CD14-positive monocyte (primary cell): ENCODE results near the gene AKAP6. TPM values are rescaled to one million over a fixed set of nuclear protein-coding genes. Genes with fewer than 3 reads are reported as not detected.

ENCODE experiments used
- DNase-seq, 3 donors: peaks; one replicate each; pipeline ENCODE4 v3.0.0-alpha.2; 2011 to 2022
- H2AFZ ChIP-seq: 2 replicates; pipeline ENCODE4 v1.6.0; 2012; ENCODE audit warnings: mild to moderate bottlenecking, low read depth, low read length, inconsistent platforms; ENCODE audit not compliant: insufficient read depth, poor library complexity, severe bottlenecking
- H3K27ac ChIP-seq, 2 donors: 1 replicate in 1 of 2; 2 replicates in 1 of 2; pipeline ENCODE4 v1.5.1; 2012 to 2013; ENCODE audit warnings: low read length in 2 of 2, control low read depth in 1 of 2, inconsistent platforms in 1 of 2, low read depth in 1 of 2, mild to moderate bottlenecking in 1 of 2
- H3K27me3 ChIP-seq, 2 donors: one replicate each; pipeline versions ENCODE4 v1.6.0 to v1.6.1; 2011 to 2013; ENCODE audit warnings: low read length in 2 of 2; ENCODE audit not compliant: control insufficient read depth in 2 of 2, insufficient read depth in 2 of 2
- H3K36me3 ChIP-seq, 2 donors: replicated peaks in 1 of 2; 1 replicate in 1 of 2; 2 replicates in 1 of 2; pipeline versions ENCODE4 v1.5.1 to v1.6.1; 2012 to 2013; ENCODE audit warnings: low read length in 2 of 2, control low read depth in 1 of 2, inconsistent platforms in 1 of 2, mild to moderate bottlenecking in 1 of 2; ENCODE audit not compliant: insufficient read depth in 2 of 2, control insufficient read depth in 1 of 2
- H3K4me1 ChIP-seq, 2 donors: 1 replicate in 1 of 2; 2 replicates in 1 of 2; pipeline versions ENCODE4 v1.5.1 to v1.6.1; 2012 to 2013; ENCODE audit warnings: low read length in 2 of 2, control low read depth in 1 of 2, inconsistent platforms in 1 of 2, mild to moderate bottlenecking in 1 of 2, moderate library complexity in 1 of 2; ENCODE audit not compliant: insufficient read depth in 2 of 2, control insufficient read depth in 1 of 2
- H3K4me2 ChIP-seq: replicated peaks from 2 replicates; pipeline ENCODE3; 2012; ENCODE audit warnings: low read length, moderate library complexity, mild to moderate bottlenecking; ENCODE audit not compliant: poor library complexity, severe bottlenecking; ENCODE audit errors: extremely low read depth
- H3K4me3 ChIP-seq, 3 experiments: fragments of 200-600 bp in 1 of 3; sonication (generic) in 1 of 3; replicated peaks in 1 of 3; 1 replicate in 2 of 3; 2 replicates in 1 of 3; pipeline ENCODE4 v1.5.1; 2011 to 2013; ENCODE audit warnings: low read length in 3 of 3, mild to moderate bottlenecking in 3 of 3, control low read depth in 2 of 3, low read depth in 2 of 3, inconsistent platforms in 1 of 3, moderate library complexity in 1 of 3
- H3K79me2 ChIP-seq: 2 replicates; pipeline ENCODE4 v1.6.0; 2012; ENCODE audit warnings: mild to moderate bottlenecking, control low read depth, inconsistent platforms, low read length, moderate library complexity; ENCODE audit not compliant: insufficient read depth
- H3K9ac ChIP-seq: 2 replicates; pipeline ENCODE4 v1.6.0; 2017; ENCODE audit warnings: low read length, mild to moderate bottlenecking; ENCODE audit not compliant: insufficient read depth, poor library complexity, severe bottlenecking
- H3K9me3 ChIP-seq, 2 donors: replicated peaks in 1 of 2; 1 replicate in 1 of 2; 2 replicates in 1 of 2; pipeline versions ENCODE4 v1.5.1 to v1.6.1; 2012 to 2013; ENCODE audit warnings: low read length in 2 of 2, control low read depth in 1 of 2; ENCODE audit not compliant: control insufficient read depth in 1 of 2, insufficient read depth in 1 of 2
- H4K20me1 ChIP-seq: 2 replicates; pipeline ENCODE4 v1.6.0; 2012; ENCODE audit warnings: mild to moderate bottlenecking, low read length, control low read depth, moderate library complexity; ENCODE audit not compliant: insufficient read depth
- H3K27ac Mint-ChIP-seq, 7 donors: one replicate each; pipeline ENCODE4 v1.8.0; 2020; ENCODE audit warnings: mild to moderate bottlenecking in 7 of 7, mixed read lengths in 7 of 7, moderate library complexity in 6 of 7, inconsistent platforms in 2 of 7
- H3K27me3 Mint-ChIP-seq, 3 donors: one replicate each; pipeline ENCODE4 v1.8.0; 2021 to 2022; ENCODE audit warnings: low read depth in 3 of 3, mild to moderate bottlenecking in 3 of 3, mixed read lengths in 3 of 3, moderate library complexity in 3 of 3, inconsistent platforms in 1 of 3
- H3K36me3 Mint-ChIP-seq, 2 donors: one replicate each; pipeline ENCODE4 v1.8.0; 2020; ENCODE audit warnings: mixed read lengths in 2 of 2, inconsistent platforms in 1 of 2, mild to moderate bottlenecking in 1 of 2
- H3K4me1 Mint-ChIP-seq: one replicate; pipeline ENCODE4 v1.8.0; 2020; ENCODE audit warnings: mild to moderate bottlenecking, mixed read lengths
- H3K4me3 Mint-ChIP-seq, 2 donors: one replicate each; pipeline ENCODE4 v1.8.0; 2020; ENCODE audit warnings: mild to moderate bottlenecking in 2 of 2, mixed read lengths in 2 of 2, moderate library complexity in 1 of 2
- H3K9me3 Mint-ChIP-seq, 7 donors: one replicate each; pipeline ENCODE4 v1.8.0; 2020 to 2022; ENCODE audit warnings: mixed read lengths in 7 of 7, mild to moderate bottlenecking in 6 of 7, moderate library complexity in 6 of 7, inconsistent platforms in 2 of 7
- WGBS: methylation state at CpG from one replicate; pipeline ENCODE4 v1.1.5; 2013; ENCODE audit warnings: missing lambda C conversion rate; ENCODE audit not compliant: insufficient coverage; 5-methylcytosine and 5-hydroxymethylcytosine counted together
- intact Hi-C, 2 donors: fragments of 100-400 bp; cut with micrococcal nuclease; formaldehyde crosslinking; loops; one replicate each; pipeline versions ENCODE4 v1.15.0 to v1.15.1; 2023
- polyA plus RNA-seq, 3 donors: library from polyadenylated mRNA; depleted of rRNA in 1 of 3; unstranded in 2 of 3; stranded (reverse) in 1 of 3; fragments of 300-500 nt in 2 of 3; fragments of >200 nt in 1 of 3; fragmentation: Illumina TruSeq in 2 of 3; gene quantifications; 1 replicate in 2 of 3; 2 replicates in 1 of 3; pipeline ENCODE4 v1.2.3, GENCODE V29; 2012 to 2021
- TF ChIP-seq, protein P1 (sequence below): fragments of 200-600 bp; IDR thresholded peaks from one replicate; pipeline ENCODE4 v1.8.0; 2022; ENCODE audit warnings: antibody characterized with exemption, mild to moderate bottlenecking

Gene AKAP6
- polyA plus RNA-seq, 3 donors, result not detected

- H3K27me3 Mint-ChIP-seq, result no peaks in the 10 kb centered on the region
- no peak for DNase-seq
- intact Hi-C loops, result no loop called here
- peaks cover 0 to 6% (median 0%) of the 10 kb centered on the region in 7 donors for H3K9me3 Mint-ChIP-seq
- no peak overlapping the region for H3K27ac ChIP-seq
- no peaks in the 10 kb centered on the region for H3K4me1 ChIP-seq
- no peaks in the 10 kb centered on the region for H4K20me1 ChIP-seq
- no peak overlapping the region for H3K9ac ChIP-seq
- no peaks in the 10 kb centered on the region for H3K36me3 Mint-ChIP-seq
- H2AFZ ChIP-seq, result no peak overlapping the region
- no peak overlapping the region for H3K4me2 ChIP-seq
- H3K36me3 ChIP-seq, result no peaks in the 10 kb centered on the region
- no peak overlapping the region for H3K4me3 Mint-ChIP-seq
- H3K4me3 ChIP-seq, result no peak overlapping the region
- H3K9me3 ChIP-seq, result no peaks in the 10 kb centered on the region
- TF ChIP-seq, protein P1, sequence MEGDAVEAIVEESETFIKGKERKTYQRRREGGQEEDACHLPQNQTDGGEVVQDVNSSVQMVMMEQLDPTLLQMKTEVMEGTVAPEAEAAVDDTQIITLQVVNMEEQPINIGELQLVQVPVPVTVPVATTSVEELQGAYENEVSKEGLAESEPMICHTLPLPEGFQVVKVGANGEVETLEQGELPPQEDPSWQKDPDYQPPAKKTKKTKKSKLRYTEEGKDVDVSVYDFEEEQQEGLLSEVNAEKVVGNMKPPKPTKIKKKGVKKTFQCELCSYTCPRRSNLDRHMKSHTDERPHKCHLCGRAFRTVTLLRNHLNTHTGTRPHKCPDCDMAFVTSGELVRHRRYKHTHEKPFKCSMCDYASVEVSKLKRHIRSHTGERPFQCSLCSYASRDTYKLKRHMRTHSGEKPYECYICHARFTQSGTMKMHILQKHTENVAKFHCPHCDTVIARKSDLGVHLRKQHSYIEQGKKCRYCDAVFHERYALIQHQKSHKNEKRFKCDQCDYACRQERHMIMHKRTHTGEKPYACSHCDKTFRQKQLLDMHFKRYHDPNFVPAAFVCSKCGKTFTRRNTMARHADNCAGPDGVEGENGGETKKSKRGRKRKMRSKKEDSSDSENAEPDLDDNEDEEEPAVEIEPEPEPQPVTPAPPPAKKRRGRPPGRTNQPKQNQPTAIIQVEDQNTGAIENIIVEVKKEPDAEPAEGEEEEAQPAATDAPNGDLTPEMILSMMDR, result no peak
- H3K27me3 ChIP-seq, result no peaks in the 10 kb centered on the region
- WGBS, result no CpG with 5 or more reads among the region's 2 CpGs
- no peaks in the 10 kb centered on the region for H3K79me2 ChIP-seq
- H3K27ac Mint-ChIP-seq, result no peak overlapping the region
- H3K4me1 Mint-ChIP-seq, result no peaks in the 10 kb centered on the region
Measured at GRCh38 chr14:32450919-32451675, 122.0 kb downstream of the AKAP6 start.

- H3K4me1 Mint-ChIP-seq, result no peaks in the 10 kb centered on the region
- no peaks in the 10 kb centered on the region for H3K36me3 Mint-ChIP-seq
- H3K27me3 ChIP-seq, result no peaks in the 10 kb centered on the region
- H3K9me3 ChIP-seq, result no peaks in the 10 kb centered on the region
- no peak overlapping the region for H3K4me2 ChIP-seq
- no peak overlapping the region for H3K27ac Mint-ChIP-seq
- H3K36me3 ChIP-seq, result no peaks in the 10 kb centered on the region
- TF ChIP-seq, protein P1, result no peak
- peaks cover 0 to 8% (median 2%) of the 10 kb centered on the region in 7 donors for H3K9me3 Mint-ChIP-seq
- H2AFZ ChIP-seq, result no peak overlapping the region
- no peak overlapping the region for H3K9ac ChIP-seq
- no peaks in the 10 kb centered on the region for H3K4me1 ChIP-seq
- no peaks in the 10 kb centered on the region for H4K20me1 ChIP-seq
- intact Hi-C loops, result no loop called here
- H3K4me3 Mint-ChIP-seq, result no peak overlapping the region
- H3K4me3 ChIP-seq, result no peak overlapping the region
- WGBS, result 100% methylated on average over 4 of the region's 9 CpGs
- H3K79me2 ChIP-seq, result no peaks in the 10 kb centered on the region
- peaks cover 0 to 1% (median 0%) of the 10 kb centered on the region in 3 donors for H3K27me3 Mint-ChIP-seq
- no peak for DNase-seq
- no peak overlapping the region for H3K27ac ChIP-seq
Measured at GRCh38 chr14:32453857-32454810, 125.0 kb downstream of the AKAP6 start.
